Endothelial cell of umbilical vein (primary cell): ENCODE results near the gene TIGD7. TPM values are rescaled to one million over a fixed set of nuclear protein-coding genes. Genes with fewer than 3 reads are reported as not detected.

ENCODE experiments used
- BruUV-seq: library from RNA; stranded (reverse); fragments of 400-500 nt; replicated peaks from 2 replicates; lab custom pipeline; 2021; lab: Mats Ljungman, UMichigan
- CTCF ChIA-PET: fragments of 300-600, 350-600 bp; sonication (Branson Sonifier 250); formaldehyde crosslinking; loops from one replicate; lab custom pipeline; 2021; ENCODE audit warnings: antibody characterized with exemption, inconsistent platforms; lab: Charles Lee
- POLR2A ChIA-PET: fragments of 300-600, 350-600 bp; sonication (Branson Sonifier 250); formaldehyde crosslinking; loops from one replicate; lab custom pipeline; 2021; ENCODE audit warnings: antibody characterized with exemption, inconsistent platforms; lab: Charles Lee
- DNase-seq: peaks from one replicate; pipeline ENCODE4 v3.0.0-alpha.2; 2011; ENCODE audit warnings: low read depth, low spot score
- FAIRE-seq: peaks from 2 replicates; lab custom pipeline; 2011; peaks lifted over from hg19 to GRCh38; lab: Jason Lieb, UNC
- H2AFZ ChIP-seq: 2 replicates; pipeline ENCODE4 v1.6.0; 2012; ENCODE audit warnings: low read depth, low read length, control low read depth, inconsistent platforms
- H3K27ac ChIP-seq: 2 replicates; pipeline ENCODE4 v1.5.1; 2011; ENCODE audit warnings: low read depth, mild to moderate bottlenecking, control low read depth, low read length, moderate library complexity; ENCODE audit not compliant: insufficient read depth
- H3K27me3 ChIP-seq, 2 experiments: 2 replicates each; pipeline versions ENCODE4 v1.6.0 to v1.6.1; 2011; ENCODE audit warnings: low read length in 2 of 2, mixed read lengths in 1 of 2; ENCODE audit not compliant: control insufficient read depth in 2 of 2, insufficient read depth in 2 of 2
- H3K36me3 ChIP-seq, 2 experiments: 2 replicates in 1 of 2; 3 replicates in 1 of 2; pipeline ENCODE4 v1.5.1; 2011; ENCODE audit warnings: low read length in 2 of 2, mild to moderate bottlenecking in 1 of 2, moderate library complexity in 1 of 2; ENCODE audit not compliant: control insufficient read depth in 2 of 2, insufficient read depth in 2 of 2; ENCODE audit errors: extremely low read depth in 1 of 2
- H3K4me1 ChIP-seq: 3 replicates; pipeline ENCODE4 v1.5.1; 2011; ENCODE audit warnings: mild to moderate bottlenecking, low read length; ENCODE audit not compliant: control insufficient read depth, insufficient read depth; ENCODE audit errors: extremely low read depth
- H3K4me2 ChIP-seq: 2 replicates; pipeline ENCODE4 v1.6.1; 2011; ENCODE audit warnings: low read length, control low read depth, mixed read lengths; ENCODE audit not compliant: insufficient read depth
- H3K4me3 ChIP-seq, 3 experiments: fragments of 200-600 bp in 1 of 3; sonication (generic), shearing (Covaris generic) in 1 of 3; replicated peaks in 1 of 3; 2 replicates each; pipeline ENCODE4 v1.5.1; 2011 to 2016; ENCODE audit warnings: control low read depth in 3 of 3, low read length in 3 of 3, mild to moderate bottlenecking in 2 of 3, inconsistent platforms in 1 of 3, low read depth in 1 of 3, moderate library complexity in 1 of 3; ENCODE audit not compliant: insufficient read depth in 1 of 3
- H3K79me2 ChIP-seq: 2 replicates; pipeline ENCODE4 v1.6.0; 2012; ENCODE audit warnings: low read length, inconsistent platforms; ENCODE audit not compliant: control insufficient read depth, insufficient read depth
- H3K9ac ChIP-seq: replicated peaks from 2 replicates; pipeline ENCODE3; 2011; ENCODE audit warnings: low read length, control low read depth; ENCODE audit not compliant: insufficient read depth; ENCODE audit errors: extremely low read depth
- H3K9me1 ChIP-seq: replicated peaks from 3 replicates; pipeline ENCODE4 v1.6.0; 2011; ENCODE audit warnings: mild to moderate bottlenecking, low read length; ENCODE audit not compliant: control insufficient read depth, insufficient read depth; ENCODE audit errors: extremely low read depth
- H3K9me3 ChIP-seq: replicated peaks from 2 replicates; pipeline ENCODE4 v1.5.1; 2012; ENCODE audit warnings: low read length, inconsistent platforms; ENCODE audit not compliant: control insufficient read depth, insufficient read depth
- H4K20me1 ChIP-seq: replicated peaks from 2 replicates; pipeline ENCODE3; 2011; ENCODE audit warnings: mild to moderate bottlenecking, low read length; ENCODE audit not compliant: control insufficient read depth, insufficient read depth; ENCODE audit errors: extremely low read depth
- CTCF ChIP-seq, 2 donors: IDR thresholded peaks; 1 replicate in 1 of 2; 2 replicates in 1 of 2; pipeline ENCODE4 v1.5.1; 2011; ENCODE audit warnings: low read length in 2 of 2, mild to moderate bottlenecking in 2 of 2, moderate library complexity in 2 of 2, control low read depth in 1 of 2, inconsistent platforms in 1 of 2, low read depth in 1 of 2; ENCODE audit not compliant: insufficient read depth in 1 of 2; ENCODE audit errors: extremely low read depth in 1 of 2
- EZH2 ChIP-seq: IDR thresholded peaks from 2 replicates; pipeline ENCODE4 v1.6.1; 2012; ENCODE audit warnings: borderline replicate concordance, low read depth, mild to moderate bottlenecking, moderate library complexity, low read length, inconsistent platforms; ENCODE audit not compliant: severe bottlenecking
- FOS ChIP-seq: IDR thresholded peaks from 2 replicates; pipeline ENCODE4 v1.6.1; 2011; ENCODE audit warnings: mild to moderate bottlenecking, low read length, moderate library complexity, borderline replicate concordance; ENCODE audit not compliant: insufficient read depth
- GATA2 ChIP-seq: IDR thresholded peaks from 2 replicates; pipeline ENCODE4 v1.7.0; 2011; ENCODE audit warnings: low read depth, mild to moderate bottlenecking, moderate library complexity, mixed read lengths, low read length; ENCODE audit not compliant: insufficient read length, insufficient read depth
- JUN ChIP-seq: IDR thresholded peaks from 2 replicates; pipeline ENCODE4 v1.6.1; 2011; ENCODE audit warnings: borderline replicate concordance, low read depth; ENCODE audit not compliant: insufficient read length, insufficient read depth
- MAX ChIP-seq: IDR thresholded peaks from 2 replicates; pipeline ENCODE4 v1.6.1; 2011; ENCODE audit not compliant: insufficient read depth, insufficient read length
- MYC ChIP-seq: IDR thresholded peaks from one replicate; pipeline ENCODE4 v1.6.1; 2011; ENCODE audit warnings: mild to moderate bottlenecking, low read depth, low read length
- POLR2A ChIP-seq: IDR thresholded peaks from 2 replicates; pipeline ENCODE4 v1.6.1; 2012; ENCODE audit warnings: low read depth, mild to moderate bottlenecking, control low read depth, low read length
- POLR2AphosphoS5 ChIP-seq: IDR thresholded peaks from 2 replicates; pipeline ENCODE4 v1.6.1; 2012; ENCODE audit warnings: low read depth, mild to moderate bottlenecking, control low read depth, low read length, moderate library complexity; ENCODE audit not compliant: insufficient read depth
- dilution Hi-C: fragments of 300-500 bp; cut with MboI; formaldehyde crosslinking; loops from one replicate; pipeline ENCODE4 v1.15.0; 2019; ENCODE audit warnings: low sequenced_read_pairs; ENCODE audit not compliant: extremely low pct_ligation_motif_present
- intact Hi-C: fragments of 100-400 bp; cut with micrococcal nuclease; formaldehyde crosslinking; loops from one replicate; pipeline ENCODE4 v1.10.0; 2022
- polyA plus RNA-seq, 4 experiments: library from polyadenylated mRNA; depleted of rRNA in 3 of 4; stranded (reverse) in 3 of 4; unstranded in 1 of 4; fragments of >200 nt; gene quantifications; 2 replicates each; pipeline versions ENCODE4 v1.2.1 to v1.2.3, GENCODE V29; 2011 to 2012; ENCODE audit warnings: missing spikeins in 1 of 4
- total RNA-seq: library from RNA; stranded (reverse); gene quantifications from 2 replicates; pipeline ENCODE4 v1.2.3, GENCODE V29; 2021

Gene TIGD7
- total and polyA plus RNA-seq, 2 donors (not counting 3 experiments of a cell fraction or from before 2014, with no cell fraction given): 1.1 to 3.5 TPM

- ChIA-PET CTCF (no interaction called here), POLR2A (no interaction called here)
- Histone ChIP-seq H3K9me3 (no peaks in the 10 kb centered on the region), H3K9ac (no peak overlapping the region), H3K27ac (no peak overlapping the region), H2AFZ (no peak overlapping the region), H3K79me2 (no peaks in the 10 kb centered on the region), H3K9me1 (no peaks in the 10 kb centered on the region), H3K27me3 (peaks cover 0 to 3% of the 10 kb centered on the region in 2 experiments), H3K36me3 (no peaks in the 10 kb centered on the region), H4K20me1 (no peaks in the 10 kb centered on the region), H3K4me1 (no peaks in the 10 kb centered on the region), H3K4me3 (no peak overlapping the region), H3K4me2 (no peak overlapping the region)
- FAIRE-seq: no peak
- no peak for TF ChIP-seq MAX
- no peak for TF ChIP-seq POLR2AphosphoS5
- no peak for TF ChIP-seq JUN
- TF ChIP-seq POLR2A: no peak
- no peak for TF ChIP-seq MYC
- TF ChIP-seq GATA2: no peak
- no peak for TF ChIP-seq EZH2
- TF ChIP-seq CTCF (IDR thresholded peaks at IDR 0.05; ENCODE audit: extremely low read depth in 1 of 2, insufficient read depth in 1 of 2, low read depth in 1 of 2, low read length in 2 of 2): no peak
- TF ChIP-seq FOS: no peak
- BruUV-seq: no TSS peak
- intact Hi-C loops (no loop called here), dilution Hi-C loops (no loop called here)
- DNase-seq: no peak
Measured at GRCh38 chr16:3349175-3349574, 43.9 kb upstream of the TIGD7 start.
